Right lung (tissue), 5 donors: ENCODE results near the gene CAMKMT. TPM values are rescaled to one million over a fixed set of nuclear protein-coding genes. Genes with fewer than 3 reads are reported as not detected.
A peak's percentile ranks its signal among the peaks of the same experiment; 100 is the strongest.
"Not testable (repeated sequence)": the region's sequence is repeated elsewhere in the genome, so short reads cannot be mapped to it uniquely, and the experiment has no call there.

Experiments
- DNase-seq, 2 donors: peaks; one replicate each; pipeline ENCODE4 v3.0.0-alpha.2; 2013
- polyA plus RNA-seq, 5 donors: library from polyadenylated mRNA; unstranded; fragments of 120-200 nt; gene quantifications; one replicate each; pipeline versions ENCODE4 v1.2.1 to v1.2.3, GENCODE V29; 2013; ENCODE audit warnings: inconsistent platforms in 1 of 5, low replicate concordance in 1 of 5; ENCODE audit not compliant: insufficient read length in 5 of 5, insufficient read depth in 1 of 5

The CAMKMT gene
- polyA plus RNA-seq, 5 donors: 9.1 to 14.9 (median 12.8) TPM

DNA sequence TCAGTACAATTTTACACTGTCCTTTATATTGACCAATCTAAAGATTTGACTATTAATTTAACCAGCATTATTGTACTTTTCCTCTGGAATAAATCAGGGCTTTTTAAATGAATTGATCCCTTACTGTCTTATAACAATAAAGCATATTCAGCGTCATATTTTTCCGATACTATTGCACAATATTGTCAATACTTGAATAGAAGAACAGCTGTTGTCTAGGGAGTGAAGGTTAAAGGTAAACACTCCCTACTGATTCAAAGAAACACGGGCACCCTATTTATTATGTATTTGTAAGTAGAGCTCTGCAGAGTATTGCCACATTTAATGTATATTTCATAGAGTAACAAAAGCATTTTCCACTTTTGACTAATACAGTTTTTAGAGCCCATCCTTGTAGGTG is 134.4 kb downstream of the CAMKMT start:
- DNase-seq: no peak

DNA sequence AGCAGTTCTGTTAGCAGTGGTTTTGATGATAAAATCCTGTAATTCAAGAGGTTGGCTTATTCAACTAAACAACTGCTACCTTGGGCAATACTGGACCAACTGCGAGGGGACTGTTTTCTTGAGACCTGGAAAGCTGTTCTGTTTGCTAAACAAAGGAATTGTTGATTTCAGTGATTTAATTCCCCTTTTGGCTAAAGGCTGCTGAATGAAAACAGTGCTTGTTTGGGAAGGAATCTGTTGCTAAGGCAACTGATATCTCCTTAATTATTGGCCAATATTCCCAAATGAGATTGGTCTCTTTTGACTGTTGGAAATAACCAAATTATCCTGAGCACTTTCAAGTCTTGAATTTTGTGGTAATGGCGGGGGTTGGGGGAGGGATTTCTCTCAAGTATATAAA is 136.8 kb downstream of the CAMKMT start:
- peak in 1 of 2 donors; percentile 31 for DNase-seq

DNA sequence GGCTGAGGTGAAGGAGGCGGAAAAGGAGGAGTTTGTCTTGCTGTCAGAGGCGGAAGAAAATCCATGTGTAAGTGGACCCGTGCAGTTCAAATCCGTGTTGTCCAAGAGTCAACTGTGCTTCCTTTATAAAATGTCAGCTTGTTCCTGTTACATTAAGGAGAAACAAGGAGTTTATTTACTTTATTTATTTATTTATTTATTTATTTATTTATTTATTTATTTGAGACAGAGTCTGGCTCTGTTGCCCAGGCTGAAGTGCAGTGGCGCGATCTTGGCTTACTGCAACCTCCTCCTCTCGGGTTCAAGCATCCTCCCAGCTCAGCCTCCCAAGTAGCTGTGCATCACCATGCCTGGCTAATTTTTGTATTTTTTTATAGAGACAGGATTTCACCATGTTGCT is 143.9 kb downstream of the CAMKMT start:
- DNase-seq: not testable (repeated sequence)

DNA sequence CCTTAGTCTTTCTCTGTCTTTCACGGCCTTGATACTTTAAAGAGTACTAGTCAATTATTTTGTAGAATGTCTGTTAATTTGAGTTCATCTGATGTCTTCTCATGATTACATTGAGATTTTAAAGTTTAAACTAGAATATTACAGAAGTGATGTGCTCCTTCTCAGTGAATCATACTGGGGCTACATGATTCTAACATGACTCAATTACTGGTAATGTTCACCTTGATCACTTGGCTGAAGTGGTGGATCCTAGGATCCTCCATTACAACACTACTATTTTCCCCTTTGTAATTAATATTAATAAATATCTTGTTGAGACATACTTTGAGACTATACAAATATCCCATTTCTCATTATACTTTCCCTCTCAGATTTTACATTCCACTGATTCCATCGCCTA is 148.5 kb downstream of the CAMKMT start:
- no peak for DNase-seq

DNA sequence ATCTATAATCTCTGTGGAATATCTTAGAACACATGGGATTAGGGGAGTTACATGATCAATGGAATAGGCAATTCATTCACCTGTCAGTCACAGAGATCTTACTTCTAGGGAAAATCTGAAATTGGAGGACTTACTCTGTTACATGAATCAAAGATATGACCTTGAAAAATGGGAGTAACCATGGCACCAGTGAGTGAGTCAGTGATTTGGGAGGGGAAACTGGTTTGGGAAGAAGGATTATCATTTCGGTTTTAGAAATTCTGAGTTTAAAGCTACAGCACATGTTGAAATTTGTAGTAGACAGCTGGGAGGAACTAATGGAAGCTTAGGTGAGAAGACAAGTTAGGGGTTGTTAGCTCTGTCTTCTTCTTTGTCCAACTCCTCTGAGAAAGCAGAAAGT is 153.7 kb downstream of the CAMKMT start:
- no peak for DNase-seq

GRCh38 chr2:44519026-44519425 is 157.3 kb downstream of the CAMKMT start:
- peak in 1 of 2 donors; percentile 11 for DNase-seq

DNA sequence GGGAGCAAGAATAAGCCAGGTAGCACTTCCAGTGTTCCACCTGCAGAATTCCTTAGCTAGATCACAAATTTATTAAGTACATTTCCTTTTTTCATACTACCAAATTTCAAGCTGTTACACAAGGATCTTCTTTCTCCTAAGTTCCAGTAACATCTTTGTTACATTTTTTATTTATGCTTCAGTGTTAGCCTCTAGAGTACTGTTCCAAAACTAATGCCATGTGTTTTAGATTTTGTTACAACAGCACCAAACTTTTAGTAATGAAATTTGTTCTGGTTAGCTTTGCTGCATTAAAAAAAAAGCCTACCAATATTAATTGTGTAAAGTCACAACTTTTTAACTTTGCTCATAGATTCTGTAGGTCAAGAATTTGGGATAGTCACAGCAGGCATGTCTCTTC is 161.1 kb downstream of the CAMKMT start:
- no peak for DNase-seq

- DNase-seq: no peak
Measured at GRCh38 chr2:44524347-44524926, 162.7 kb downstream of the CAMKMT start.

DNA sequence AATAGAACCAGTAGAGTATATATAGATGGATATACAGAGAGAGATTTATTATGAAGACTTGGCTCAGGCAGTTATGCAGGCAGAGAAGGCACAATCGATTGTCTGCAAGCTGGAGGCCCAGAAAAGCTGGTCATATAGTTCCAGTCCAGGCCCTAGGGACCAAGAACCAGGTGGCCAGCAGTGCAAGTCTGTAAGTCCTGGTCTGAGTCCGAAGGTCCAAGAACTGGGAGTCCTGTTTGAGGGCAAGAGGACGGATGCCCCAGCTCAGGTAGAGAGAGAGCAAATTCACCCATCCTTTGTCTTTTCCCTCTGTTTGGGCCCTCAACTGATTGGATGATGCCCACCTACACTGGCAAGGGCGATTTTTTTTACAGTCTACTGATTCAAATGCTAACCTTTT is 164.6 kb downstream of the CAMKMT start:
- DNase-seq: no peak

DNA sequence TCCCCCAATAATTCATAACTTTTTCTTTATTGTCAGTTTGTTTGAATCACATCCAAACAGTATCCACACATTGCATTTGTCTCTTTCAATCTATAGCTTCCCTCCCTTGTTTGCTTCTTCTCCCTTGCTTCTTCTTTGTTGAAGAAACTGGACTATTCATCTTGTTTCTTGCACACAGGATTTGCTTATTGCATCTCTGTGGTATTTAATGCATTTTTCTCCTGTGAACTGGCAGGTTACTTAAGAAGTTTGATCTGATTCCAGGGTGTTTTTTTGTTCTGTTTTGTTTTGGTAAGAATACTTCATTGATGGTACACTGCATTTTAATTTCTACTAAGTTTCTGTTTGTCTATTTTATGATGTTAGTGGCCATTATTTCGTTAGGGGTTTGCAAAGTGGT is 166.8 kb downstream of the CAMKMT start:
- no peak for DNase-seq

GRCh38 chr2:44529448-44529847 is 167.7 kb downstream of the CAMKMT start:
- no peak for DNase-seq

- no peak for DNase-seq
Measured at GRCh38 chr2:44531289-44531688, 169.5 kb downstream of the CAMKMT start.

GRCh38 chr2:44532031-44532430 is 170.3 kb downstream of the CAMKMT start:
- DNase-seq: no peak

- no peak for DNase-seq
Measured at GRCh38 chr2:44533508-44533907, 171.8 kb downstream of the CAMKMT start.

GRCh38 chr2:44535376-44535775 is 173.6 kb downstream of the CAMKMT start:
- no peak for DNase-seq

GRCh38 chr2:44537264-44537663 is 175.5 kb downstream of the CAMKMT start:
- no peak for DNase-seq

DNA sequence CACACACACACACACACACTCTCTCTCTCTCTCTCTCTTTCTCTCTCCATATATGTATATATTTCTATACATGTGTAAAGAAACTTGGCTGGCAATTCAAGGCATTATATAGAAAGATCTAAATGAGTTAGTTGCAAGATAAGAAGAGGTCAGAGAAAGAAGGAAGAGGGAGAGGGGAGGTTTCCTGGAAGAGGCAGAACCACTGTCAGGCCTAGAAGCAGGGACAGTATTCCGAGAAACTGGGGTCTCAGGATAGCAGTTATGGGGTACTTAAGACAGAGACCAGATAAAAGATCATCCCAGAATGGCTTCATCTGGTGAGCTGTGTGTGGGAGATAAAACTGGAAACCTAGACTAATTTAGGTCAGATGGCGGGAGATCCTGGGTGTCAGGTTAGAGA is 180.8 kb downstream of the CAMKMT start:
- DNase-seq: no peak

DNA sequence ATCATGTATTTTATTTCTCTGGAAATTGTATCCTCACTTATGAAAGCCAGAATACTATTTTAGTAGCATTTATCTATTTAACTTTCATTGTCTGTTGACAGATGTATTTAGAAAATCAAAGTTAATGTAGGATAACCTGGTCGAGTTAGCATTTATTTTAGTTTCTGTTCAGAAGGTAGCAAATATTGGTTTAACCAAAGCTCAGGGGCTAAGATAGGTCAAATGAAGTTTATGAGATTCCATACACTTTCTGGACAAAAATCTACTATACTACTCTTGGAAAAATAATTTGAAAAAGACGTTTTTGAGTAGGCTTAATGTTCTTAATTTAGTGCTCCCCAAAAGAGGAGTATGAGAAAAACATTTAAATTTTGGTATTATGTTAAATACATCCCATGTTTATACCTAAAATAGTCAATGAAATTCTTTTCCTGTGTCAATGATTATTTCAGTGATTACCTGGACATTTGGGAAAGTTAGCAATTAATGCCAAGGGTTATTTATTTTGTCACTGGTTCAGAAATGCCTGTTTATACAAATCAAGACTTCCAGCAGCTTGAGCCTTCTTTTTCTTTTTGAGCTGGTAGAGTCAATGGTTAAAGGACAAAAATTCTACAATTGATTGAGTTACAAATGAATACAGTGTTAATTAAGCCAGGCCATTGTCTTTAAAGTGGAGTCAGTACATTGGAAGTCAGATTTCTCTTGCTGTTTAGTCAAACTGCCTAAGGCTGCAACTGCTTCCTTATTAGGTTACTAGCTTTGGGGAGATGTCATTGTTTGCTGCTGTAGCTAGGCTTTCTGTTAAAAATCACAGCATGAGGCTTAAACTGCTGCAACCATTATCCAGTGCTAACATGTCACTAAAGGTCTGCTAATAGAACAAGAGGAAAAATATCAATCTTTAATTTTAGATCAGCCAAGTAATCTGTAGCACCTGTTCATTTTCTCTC is 182.3 kb downstream of the CAMKMT start:
- DNase-seq: no peak

- no peak for DNase-seq
Measured at GRCh38 chr2:44545005-44545404, 183.3 kb downstream of the CAMKMT start.

DNA sequence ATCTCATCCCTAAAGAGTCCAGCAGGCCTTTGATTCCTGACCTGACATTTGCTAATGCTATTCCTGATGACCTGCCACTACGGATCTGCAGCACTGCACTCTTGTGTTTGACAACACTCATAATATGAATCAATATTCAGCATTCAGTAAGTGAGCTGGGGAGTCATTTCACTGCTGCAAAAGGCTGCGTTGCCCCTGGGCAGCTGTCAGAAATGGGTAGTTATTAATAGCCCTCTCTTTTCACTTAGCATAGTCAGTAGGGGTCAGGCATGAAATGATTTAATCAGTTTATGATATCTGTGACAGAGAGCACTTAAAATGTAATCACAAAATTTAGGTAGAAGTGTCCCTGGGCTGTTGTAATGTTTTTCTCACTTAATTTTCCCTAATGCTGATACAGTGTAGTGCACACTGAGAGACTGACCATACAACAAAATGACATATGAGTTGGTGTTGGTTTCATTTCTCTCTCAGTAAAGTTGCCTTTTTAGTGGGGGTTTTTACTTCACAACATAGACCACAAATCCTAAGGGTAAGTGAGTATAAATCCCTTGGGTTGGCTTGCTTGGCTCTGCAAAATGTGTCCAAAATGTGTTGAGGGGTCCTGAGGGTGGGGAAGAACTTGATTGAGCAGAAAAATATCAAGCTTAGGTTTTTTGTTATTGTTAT is 184.8 kb downstream of the CAMKMT start:
- no peak for DNase-seq

DNA sequence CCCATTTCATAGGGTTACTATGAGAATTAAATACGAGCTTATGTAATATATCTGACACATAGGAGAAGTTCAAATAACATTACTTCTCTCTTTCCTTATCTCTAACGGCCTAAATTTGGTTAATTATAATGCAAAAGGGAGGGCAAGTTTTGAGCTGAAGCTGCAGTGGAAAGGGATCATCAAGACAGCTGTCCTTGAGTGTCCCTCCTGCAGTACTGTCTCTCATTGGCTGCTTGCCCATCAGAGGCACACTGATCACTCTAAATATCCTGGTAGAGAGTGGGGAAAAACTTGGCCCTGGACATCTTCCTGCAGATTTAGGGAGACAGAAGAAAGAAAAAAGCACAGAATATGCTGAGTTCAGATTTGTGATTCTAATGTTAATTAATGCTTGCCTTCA is 186.0 kb downstream of the CAMKMT start:
- DNase-seq: no peak

DNA sequence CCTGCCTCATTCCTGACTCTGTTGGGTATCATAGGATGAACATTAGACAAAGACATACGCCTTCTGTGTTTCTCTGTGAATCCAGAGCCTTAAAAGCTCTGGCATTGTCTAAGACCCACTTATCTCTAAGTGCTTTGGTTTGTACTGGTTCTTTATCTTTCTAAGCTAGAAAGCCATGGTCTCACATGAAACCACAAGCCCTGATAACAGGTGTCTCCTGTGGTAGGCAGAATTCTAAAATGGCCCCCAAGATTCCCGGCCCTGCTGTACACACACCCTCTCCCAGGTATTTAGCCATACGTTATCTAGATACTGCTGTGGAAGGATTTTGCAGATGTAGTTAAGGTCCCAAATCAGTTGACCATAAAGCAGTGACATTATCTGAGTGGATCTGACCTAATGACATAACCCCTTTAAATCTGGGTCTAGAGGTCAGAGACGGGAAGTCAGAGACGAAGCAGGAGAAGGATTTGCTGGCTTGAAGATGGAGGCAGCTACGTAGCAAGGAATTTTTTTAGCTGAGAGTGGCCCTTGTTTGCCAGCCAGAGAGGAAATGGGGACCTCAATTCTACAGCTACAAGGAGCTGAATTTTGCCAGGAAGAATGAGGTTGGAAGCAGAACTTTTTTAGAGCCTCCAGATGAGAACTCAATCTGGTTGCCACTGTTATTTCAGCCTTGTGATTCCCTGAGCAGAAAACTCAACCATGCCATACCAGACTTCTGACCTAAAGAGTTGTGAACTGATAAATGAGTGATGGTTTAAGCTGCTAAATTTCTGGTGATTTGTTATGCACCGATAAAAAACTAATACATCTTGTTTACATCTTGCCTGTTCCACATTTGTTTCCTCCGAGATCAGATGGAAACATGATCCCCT is 186.7 kb downstream of the CAMKMT start:
- no peak for DNase-seq
